ENCODE measurements around the gene VPS35.
"Not testable (repeated sequence)": the region's sequence is repeated elsewhere in the genome, so short reads cannot be mapped to it uniquely, and the experiment has no call there.

The VPS35 gene

DNA sequence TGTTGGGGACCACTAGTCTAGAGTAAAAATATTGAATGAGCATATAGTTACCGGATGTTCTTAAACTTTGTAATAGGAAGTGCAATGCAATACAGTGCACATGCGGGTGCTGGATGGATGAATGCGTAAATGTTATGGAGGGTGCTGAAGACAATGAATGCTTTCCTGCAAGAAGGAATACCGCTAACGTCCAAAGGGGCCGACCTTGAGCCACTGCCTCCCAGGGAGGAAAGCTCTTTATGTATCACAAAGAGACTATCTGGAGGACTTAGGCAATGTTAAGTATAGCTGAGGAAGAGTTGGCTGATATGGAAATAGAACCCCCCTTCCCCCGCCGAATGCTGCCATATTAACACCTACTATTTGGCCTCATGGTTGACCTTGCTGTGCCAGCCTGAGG is 40.3 kb downstream of the VPS35 start:
- DNase-seq (ENCODE audit: insufficient read length, low spot score) (no peak), FAIRE-seq (no peak)
- TF ChIP-seq POU2F2 (IDR thresholded peaks at IDR 0.05; ENCODE audit: low read depth, low read length) (no peak), POLR2AphosphoS5 (IDR thresholded peaks at IDR 0.05; ENCODE audit: low read depth, low read length) (no peak), TAF1 (IDR thresholded peaks at IDR 0.05; ENCODE audit: low read depth, low read length) (no peak), SPI1 (IDR thresholded peaks at IDR 0.05; ENCODE audit: low read depth, low read length) (no peak)

DNA sequence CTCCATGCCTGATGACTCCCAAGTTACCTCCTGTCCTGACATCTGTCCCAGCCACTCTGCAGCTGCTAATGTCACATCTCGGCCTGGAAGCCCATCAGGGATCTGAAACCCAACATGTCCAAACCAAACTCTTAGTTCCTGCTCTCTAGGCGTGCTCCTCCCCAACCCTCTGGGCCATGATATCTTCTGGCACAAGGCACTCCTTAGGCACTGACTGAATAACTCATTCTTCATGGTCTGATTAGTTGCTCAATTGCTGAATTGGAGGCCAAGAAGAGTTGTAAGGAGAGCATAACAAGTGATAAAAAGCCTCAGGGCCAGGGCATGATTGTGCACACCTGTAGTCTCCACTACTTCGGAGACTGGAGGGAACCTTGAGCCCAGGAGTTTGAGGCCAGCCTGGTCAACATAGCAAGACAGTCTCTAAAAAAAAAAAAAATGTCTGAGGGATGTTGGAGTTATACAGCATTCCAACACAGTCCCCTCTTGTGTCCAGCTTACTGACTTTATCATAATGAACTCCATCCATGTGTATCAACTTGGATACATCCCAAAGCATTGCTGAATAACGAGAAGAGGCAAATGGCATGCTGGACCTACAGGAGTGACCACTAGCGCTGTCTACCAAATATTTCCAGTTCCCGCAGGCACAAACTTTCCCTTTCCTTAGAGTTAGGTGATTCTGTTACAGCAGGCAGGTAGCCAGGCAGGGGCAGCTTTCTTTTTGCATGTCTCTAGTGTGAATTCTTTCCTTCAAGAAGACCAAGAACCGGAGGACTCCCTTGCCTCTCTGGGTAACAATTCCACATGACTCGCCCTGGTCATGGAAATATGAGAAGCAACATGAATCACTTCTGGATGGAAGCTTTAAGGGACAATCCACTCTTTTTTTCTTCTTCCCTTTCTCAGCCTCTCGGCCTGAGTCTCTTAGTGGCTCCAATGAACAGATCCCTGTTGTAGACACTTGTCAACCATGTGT is 49.7 kb downstream of the VPS35 start:
- DNase-seq (ENCODE audit: insufficient read length, low spot score) (no peak), FAIRE-seq (no peak)
- TF ChIP-seq SPI1 (IDR thresholded peaks at IDR 0.05; ENCODE audit: low read depth, low read length) (no peak), POLR2A (IDR thresholded peaks at IDR 0.05; ENCODE audit: low read depth, low read length) (no peak), POU2F2 (IDR thresholded peaks at IDR 0.05; ENCODE audit: low read depth, low read length) (no peak), PAX5 (IDR thresholded peaks at IDR 0.05; ENCODE audit: insufficient read depth, low read length, severe bottlenecking) (no peak), TAF1 (IDR thresholded peaks at IDR 0.05; ENCODE audit: low read depth, low read length) (no peak), POLR2AphosphoS5 (IDR thresholded peaks at IDR 0.05; ENCODE audit: low read depth, low read length) (no peak)

DNA sequence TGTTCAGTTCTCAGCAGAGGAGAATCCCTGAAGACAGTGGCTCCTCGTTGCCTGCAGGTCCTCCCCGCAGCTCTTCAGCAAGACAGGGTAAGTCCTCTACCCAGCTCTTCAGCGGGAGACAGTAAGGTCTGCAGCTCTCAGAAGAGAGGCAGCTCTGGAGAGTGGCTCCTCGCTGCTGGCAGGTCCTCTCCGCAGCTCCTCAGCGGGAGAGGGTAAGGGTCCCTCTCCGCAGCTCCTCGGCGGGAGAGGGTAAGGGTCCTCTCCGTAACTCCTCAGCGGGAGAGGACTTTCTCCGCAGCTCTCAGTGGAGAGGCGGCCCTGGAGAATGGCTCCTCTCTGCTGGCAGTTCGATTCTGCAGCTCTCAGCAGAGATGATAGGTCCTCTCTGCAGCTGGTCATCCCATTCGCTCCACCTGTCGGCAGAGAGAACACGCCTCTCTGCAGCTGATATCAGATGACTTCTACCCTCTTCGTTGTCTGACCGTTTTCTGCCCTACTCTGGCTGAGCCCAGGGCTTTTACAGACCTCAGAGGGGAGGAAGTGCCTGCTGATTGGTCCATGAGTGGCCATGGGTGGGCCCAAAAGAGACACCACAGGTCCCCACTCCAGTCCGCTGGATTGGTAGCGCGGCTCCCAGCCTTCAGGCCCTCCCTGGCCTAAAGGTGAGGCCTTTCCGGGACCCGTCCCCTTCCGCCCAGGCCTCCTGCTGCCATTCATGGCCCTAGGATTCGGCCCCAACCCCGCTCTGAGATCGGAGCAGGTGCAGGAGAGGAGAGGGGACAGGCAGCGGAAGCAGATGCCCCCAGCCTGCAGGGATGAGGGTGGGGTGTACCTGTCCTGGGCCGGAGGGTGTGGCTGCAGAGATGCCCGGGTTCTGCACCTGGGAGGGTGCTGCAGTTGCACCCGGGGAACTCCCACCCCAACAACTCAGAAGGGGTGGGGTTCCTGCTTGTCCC is 55.9 kb downstream of the VPS35 start:
- TF ChIP-seq POU2F2 (IDR thresholded peaks at IDR 0.05; ENCODE audit: low read depth, low read length): no peak
- TF ChIP-seq SPI1 (IDR thresholded peaks at IDR 0.05; ENCODE audit: low read depth, low read length): no peak
- TF ChIP-seq PAX5 (IDR thresholded peaks at IDR 0.05; ENCODE audit: insufficient read depth, low read length, severe bottlenecking): no peak
- no peak for TF ChIP-seq POLR2A (IDR thresholded peaks at IDR 0.05; ENCODE audit: low read depth, low read length)
- TF ChIP-seq TAF1 (IDR thresholded peaks at IDR 0.05; ENCODE audit: low read depth, low read length): no peak
- no peak for TF ChIP-seq POLR2AphosphoS5 (IDR thresholded peaks at IDR 0.05; ENCODE audit: low read depth, low read length)
- FAIRE-seq (no peak), DNase-seq (ENCODE audit: insufficient read length, low spot score) (no peak)

DNA sequence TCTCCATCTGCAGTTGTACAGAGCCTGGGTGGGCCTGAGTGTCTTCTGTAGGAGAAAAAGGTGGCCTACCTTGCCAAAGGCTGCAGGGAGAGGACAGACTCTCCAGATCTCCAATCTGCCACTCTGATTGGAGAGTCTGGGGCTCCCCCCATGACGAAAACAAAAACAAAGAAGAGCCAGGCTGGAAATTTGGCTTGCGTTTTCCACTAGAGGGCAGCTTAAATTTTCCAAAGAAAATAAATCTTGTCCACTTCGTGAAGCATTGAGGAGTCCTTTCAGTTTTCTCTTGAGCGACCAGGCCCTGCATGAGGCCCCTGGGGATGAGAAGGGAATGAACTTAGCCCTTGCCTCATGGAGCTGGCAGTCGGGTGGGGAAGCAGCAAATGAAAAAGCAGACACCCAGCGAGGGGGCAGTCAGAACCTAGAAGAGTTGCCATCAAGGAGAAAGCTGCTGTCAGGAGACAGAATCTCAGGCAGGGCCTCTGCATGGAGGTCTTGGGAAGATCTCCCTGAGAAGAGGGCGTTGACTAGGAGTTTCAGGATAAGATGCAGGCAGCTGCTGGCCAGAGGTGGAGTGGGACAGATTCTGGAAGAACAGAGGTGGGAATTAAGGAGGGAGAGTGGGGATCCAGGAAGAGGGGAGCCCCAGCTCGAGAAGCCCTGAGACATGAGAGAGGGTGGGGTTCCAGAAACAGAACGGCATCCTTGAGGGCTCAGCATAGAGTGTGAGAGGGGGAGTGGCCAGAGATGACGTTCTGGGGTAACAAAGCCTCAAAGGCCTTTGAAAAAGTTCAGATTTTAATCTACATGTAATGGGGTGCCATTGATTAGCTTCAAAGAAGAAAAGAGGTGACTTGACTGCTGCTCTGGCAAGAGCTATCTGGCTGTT is 59.4 kb downstream of the VPS35 start:
- DNase-seq (ENCODE audit: insufficient read length, low spot score) (no peak), FAIRE-seq (no peak)
- no peak for TF ChIP-seq POU2F2 (IDR thresholded peaks at IDR 0.05; ENCODE audit: low read depth, low read length)
- TF ChIP-seq POLR2A (IDR thresholded peaks at IDR 0.05; ENCODE audit: low read depth, low read length): no peak
- TF ChIP-seq PAX5 (IDR thresholded peaks at IDR 0.05; ENCODE audit: insufficient read depth, low read length, severe bottlenecking): no peak
- no peak for TF ChIP-seq TAF1 (IDR thresholded peaks at IDR 0.05; ENCODE audit: low read depth, low read length)
- no peak for TF ChIP-seq POLR2AphosphoS5 (IDR thresholded peaks at IDR 0.05; ENCODE audit: low read depth, low read length)
- TF ChIP-seq SPI1 (IDR thresholded peaks at IDR 0.05; ENCODE audit: low read depth, low read length): no peak

DNA sequence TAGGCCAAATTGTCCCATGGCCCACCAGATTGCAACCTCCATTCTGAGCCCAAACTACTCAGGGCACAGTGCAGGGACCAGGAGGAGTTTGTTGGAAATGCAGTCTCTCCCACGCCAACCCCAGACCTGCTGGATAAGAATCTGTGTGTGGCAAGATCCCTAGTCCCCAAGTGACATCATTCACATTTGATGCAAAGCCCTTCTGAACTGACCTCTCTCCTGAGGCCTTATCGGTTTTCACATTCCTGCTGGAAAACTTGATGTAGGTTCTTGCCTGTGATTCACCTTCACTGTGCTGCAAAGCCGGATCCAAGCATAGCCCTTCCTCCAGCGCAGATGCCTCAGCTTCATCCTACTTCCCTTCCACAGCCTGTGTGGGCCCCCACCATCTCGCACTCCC is 61.2 kb downstream of the VPS35 start:
- TF ChIP-seq TAF1 (IDR thresholded peaks at IDR 0.05; ENCODE audit: low read depth, low read length): no peak
- DNase-seq (ENCODE audit: insufficient read length, low spot score): no peak
- no peak for FAIRE-seq

DNA sequence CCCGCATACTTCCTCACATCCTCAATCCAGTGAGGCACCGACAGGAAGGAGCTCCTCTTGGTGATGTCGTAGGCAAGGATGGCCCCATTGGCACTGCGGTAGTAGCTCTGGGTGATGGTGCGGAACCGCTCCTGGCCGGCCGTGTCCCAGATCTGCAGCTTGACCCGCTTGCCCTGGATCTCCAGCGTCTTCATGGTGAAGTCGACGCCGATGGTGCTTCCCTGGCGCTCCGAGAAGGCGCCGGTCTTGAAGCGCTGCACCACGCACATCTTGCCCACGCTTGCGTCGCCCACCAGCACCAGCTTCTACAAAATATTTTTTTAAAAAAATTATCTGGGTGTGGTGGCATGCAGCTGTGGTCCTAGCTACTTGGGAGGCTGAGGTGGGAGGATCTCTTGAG is 62.3 kb downstream of the VPS35 start:
- FAIRE-seq; DNase-seq (ENCODE audit: insufficient read length, low spot score): not testable (repeated sequence)

DNA sequence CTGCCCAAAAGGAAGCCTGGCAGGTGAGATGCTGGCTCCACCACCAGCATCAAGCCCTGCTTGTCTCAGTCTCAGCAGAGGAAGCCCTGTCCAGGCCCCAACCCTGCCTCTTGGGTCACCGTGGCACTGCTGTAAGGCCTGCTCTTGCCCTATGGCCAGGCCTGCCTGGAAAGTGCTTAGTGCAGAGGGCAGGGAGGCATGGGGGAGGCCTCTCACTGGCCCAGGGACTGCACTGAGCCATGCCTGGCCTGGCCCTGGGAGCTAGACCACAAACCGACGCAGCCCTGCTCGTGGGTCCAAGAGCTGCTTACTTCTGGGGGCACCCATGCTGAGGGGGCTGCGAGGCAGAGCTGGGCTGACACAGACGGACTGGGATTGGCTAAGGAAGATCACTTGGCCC is 64.1 kb downstream of the VPS35 start:
- not testable (repeated sequence) for FAIRE-seq; DNase-seq (ENCODE audit: insufficient read length, low spot score)

DNA sequence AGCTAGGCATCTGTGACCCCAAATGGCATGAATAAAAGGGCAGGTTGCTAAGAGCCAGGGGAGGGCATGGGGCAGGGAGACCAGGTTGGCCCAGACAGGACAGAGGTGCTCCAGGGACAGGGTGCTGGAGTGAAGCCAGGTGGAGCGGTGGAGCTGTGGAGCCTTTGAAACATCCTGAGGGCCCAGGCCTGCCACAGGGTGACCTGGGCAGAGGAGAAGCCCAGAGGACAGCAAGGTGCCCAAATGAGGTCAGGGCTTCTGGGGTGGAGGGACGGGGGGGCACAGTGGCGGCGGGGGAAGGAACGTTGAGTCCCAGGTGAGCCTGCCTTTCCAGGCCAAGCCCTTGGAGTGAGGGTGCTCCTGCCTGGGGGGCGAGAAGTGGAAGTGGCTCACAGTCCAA is 65.3 kb downstream of the VPS35 start:
- FAIRE-seq; DNase-seq (ENCODE audit: insufficient read length, low spot score): not testable (repeated sequence)

DNA sequence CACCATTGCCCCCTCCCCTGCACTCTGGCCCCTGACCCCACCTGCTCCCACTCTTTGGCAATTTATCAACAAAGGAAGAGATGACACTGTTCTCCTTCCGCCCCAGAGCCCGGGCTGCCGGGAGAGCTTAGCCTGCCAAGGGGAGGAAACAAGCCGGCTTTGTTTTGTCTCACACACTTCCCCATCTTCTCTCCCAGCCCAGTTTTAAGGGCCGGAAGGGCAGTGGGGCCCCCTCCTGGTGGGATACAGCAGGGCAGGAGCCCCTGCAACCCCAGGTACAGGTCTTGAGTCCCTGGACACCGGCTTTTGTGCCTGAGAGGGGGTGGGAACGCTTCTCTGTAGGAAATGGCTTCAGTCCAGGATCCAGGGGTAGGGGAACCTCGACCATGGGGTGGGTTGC is 65.7 kb downstream of the VPS35 start:
- FAIRE-seq: peak; percentile 87
- DNase-seq (ENCODE audit: insufficient read length, low spot score): not testable (repeated sequence)

DNA sequence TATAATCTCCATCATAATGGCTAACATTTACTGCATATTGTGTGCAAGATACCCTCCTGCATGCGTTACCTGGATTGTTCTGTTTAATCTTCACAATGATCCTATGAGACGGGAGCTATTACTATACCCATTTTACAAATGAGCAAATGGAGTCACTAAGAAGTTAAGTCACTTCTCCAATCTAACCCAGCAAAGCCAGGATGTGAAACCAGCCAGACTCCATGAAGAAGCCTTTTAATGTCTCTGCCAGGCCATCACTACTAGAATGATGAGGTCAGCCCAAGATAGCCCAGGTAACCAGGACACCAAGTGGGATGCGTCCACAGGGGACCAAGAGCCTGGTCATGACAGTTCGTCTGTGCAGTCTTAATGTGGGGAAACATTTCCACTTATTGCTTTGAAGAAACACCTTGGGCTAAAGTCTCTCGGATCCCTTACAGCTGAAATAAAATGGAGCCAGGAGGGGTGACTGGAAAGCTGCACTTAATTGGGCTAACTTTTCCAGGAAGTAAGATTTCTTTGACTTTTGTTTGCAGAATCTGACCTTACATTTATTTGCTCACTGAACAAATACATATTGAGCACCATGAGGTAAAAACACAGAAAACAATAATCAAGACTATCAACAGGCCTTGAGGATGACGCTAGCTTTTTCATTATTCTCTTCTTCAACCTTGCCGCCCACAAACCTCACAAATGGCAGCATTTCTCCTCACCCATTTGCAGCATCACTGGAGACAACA is 66.9 kb downstream of the VPS35 start:
- TF ChIP-seq POLR2AphosphoS5 (IDR thresholded peaks at IDR 0.05; ENCODE audit: low read depth, low read length) (no peak), SPI1 (IDR thresholded peaks at IDR 0.05; ENCODE audit: low read depth, low read length) (no peak), PAX5 (IDR thresholded peaks at IDR 0.05; ENCODE audit: insufficient read depth, low read length, severe bottlenecking) (no peak), POU2F2 (IDR thresholded peaks at IDR 0.05; ENCODE audit: low read depth, low read length) (no peak), TAF1 (IDR thresholded peaks at IDR 0.05; ENCODE audit: low read depth, low read length) (no peak), POLR2A (IDR thresholded peaks at IDR 0.05; ENCODE audit: low read depth, low read length) (no peak)
- no peak for FAIRE-seq
- no peak for DNase-seq (ENCODE audit: insufficient read length, low spot score)
